ENCODE data around the gene CKS1B.
"Not testable (repeated sequence)": the region's sequence is repeated elsewhere in the genome, so short reads cannot be mapped to it uniquely, and the experiment has no call there.

CKS1B gene

GRCh38 chr1:154966111-154966510, 8.4 kb upstream of the CKS1B start:
- no peak for DNase-seq

GRCh38 chr1:154967331-154967950, 7.0 kb upstream of the CKS1B start:
- DNase-seq = no peak

DNA sequence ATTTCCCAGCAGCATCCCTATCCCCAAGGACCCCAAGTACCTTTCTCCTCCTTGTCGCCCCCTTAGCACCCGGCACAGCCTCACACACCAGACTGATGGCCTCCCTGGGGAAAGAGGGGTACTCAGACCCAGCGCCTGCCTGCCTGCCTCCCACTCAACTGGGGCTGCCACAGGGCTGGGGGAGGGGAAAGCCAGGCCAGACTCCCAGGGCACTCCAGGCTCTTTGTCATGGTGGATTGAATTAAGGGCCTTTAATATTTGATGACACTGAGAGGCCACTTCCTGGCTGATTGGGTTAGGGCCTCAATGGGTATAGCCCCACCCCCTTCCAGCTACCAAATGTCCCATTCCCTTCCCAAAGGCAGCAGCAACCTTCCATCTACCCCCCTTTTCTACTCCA, 5.8 kb upstream of the CKS1B start:
- no peak for DNase-seq

DNA sequence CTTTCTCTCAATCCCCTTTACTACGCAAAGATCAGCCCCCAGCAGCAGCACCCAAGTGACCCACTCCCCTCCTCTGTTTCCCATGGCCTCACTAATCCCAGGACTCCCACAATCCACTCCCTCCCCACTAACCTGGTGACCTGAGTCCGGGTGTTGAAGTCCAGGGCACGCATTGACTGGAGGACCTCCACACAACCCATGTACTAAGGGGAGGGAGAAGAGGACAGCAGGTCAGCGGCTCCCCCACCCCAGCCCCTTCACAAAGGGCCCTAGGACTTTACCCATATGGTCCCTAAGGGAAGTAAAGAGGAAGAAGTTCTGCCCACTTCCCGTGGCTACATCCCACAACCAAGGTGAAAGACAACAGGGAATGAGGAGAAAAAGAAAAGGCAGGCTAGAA, 5.2 kb upstream of the CKS1B start:
- no peak for DNase-seq

- DNase-seq = no peak
Observed at GRCh38 chr1:154969860-154970452, 4.5 kb upstream of the CKS1B start.

DNA sequence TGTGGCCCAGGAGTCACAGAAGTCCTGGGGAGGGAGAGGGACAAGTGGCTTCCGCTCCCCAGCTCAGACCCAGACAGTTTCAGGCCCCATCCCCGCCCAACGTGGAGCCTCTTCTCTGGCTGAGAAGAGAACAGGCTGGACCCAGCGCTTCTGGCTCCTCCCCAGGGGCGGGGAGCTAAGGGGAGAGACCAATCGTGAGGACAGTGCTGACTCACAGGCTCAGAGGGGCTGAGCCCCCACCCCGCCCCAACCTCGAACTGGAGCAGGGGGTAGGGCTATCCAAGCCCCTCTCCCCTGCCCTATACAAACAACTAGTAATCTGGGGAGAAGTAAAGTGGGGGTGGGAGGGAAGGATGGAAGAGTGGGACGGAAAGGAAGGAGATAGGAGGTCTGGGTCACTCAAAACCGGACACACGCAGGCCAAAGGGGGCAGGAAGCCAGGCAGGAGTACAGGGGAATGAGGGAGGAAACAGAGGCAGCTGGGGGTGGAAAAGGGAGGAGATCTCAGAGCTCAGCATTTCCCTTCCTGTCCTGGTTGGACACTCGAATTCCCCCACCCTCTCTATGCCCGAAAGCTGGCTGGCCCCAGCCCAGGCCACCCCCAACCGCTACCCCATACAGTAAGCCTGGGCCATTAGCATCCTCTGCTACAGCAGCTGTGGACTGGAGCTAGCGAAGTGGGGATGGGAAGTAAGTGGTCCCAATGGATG, 3.7 kb upstream of the CKS1B start, which contains the start of gene SHC1:
Gene SHC1, minus strand, starts transcription at position 117 of the 710 bp plus-strand sequence. CDS start 221 bp downstream, outside the sequence.
- DNase-seq = no peak

GRCh38 chr1:154971341-154971998, 3.0 kb upstream of the CKS1B start:
- no peak for DNase-seq

DNA sequence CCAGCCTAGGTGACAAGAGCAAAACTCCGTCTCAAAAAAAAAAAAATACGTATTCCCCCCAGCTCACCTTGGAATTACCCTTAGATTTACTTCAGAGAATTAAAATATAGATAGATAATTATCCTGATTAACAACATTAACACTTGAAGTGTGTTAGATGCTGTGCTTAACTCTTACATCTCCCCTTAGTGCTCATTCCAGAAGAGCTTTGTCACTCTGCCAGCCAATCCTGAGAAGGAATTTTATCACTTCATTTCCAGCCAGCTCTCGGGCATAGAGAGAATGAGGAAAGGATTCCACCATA, 2.3 kb upstream of the CKS1B start:
- DNase-seq = no peak

- DNase-seq = no peak
Observed at GRCh38 chr1:154972517-154973343, 1.8 kb upstream of the CKS1B start.

DNA sequence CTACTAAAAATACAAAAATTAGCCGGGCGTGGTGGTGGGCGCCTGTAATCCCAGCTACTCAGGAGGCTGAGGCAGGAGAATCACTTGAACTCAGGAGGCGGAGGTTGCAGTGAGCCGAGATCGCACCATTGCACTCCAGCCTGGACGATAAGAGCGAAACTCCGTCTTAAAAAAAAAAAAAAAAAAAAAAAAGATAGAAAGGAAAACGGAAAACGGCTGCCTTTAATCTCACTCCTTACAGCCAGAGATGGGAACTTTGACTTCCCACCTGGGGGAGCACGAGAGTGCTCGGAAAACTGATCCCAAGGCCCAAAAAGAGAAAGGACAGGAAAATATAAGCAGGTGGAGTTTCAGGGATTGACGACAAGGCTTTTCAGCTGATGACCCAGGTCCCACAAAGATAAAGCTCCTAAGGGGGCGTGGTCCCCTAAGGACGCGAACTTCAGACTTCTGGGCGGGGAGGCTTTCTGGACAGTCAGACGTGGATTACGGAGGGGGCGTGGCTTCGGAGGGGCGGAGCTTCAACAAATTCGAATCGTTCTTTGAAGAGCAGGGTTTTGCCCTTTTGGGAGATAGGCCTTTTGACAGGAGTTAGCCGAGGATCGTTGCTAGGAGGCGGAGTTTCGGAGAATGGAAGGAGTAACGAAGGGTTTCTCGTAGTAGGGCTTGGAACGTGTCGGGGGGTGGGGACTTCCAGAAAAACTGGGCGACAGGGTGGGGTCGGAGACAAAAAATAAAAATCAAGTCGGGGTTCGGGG, 958 bp upstream of the CKS1B start:
- DNase-seq = peak; percentile 91

DNA sequence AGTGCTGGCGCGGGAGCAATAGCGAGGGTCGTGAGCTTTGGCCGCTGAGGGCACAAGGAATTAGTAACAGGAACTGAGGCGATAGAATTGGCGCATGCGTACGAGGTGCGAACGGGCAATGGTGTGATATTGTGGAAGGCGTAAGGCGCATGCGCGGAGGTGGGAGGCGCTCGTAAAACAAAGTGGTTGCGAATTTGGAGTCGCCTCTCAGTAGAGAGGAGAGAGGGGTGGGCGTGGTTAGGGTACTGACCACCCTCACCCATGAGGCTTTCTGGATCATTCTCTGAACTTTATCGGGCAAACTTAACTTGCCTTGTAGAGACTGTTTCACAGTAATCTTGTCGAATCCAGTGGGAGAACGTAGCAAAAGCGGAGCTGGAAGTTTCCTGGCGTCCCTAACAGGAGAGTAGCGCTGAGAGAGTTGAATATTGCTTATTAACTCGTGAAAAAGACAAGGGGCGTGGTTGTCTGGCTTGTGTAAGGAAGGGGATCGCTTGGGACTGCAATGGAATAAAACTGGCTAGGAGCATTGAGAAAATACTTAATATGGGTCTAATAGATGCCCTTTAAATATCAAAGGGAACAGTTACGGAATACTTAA, 427 bp downstream of the CKS1B start:
- peak; percentile 95 for DNase-seq

- no peak for DNase-seq
Observed at GRCh38 chr1:154975409-154976059, 1.1 kb downstream of the CKS1B start.

DNA sequence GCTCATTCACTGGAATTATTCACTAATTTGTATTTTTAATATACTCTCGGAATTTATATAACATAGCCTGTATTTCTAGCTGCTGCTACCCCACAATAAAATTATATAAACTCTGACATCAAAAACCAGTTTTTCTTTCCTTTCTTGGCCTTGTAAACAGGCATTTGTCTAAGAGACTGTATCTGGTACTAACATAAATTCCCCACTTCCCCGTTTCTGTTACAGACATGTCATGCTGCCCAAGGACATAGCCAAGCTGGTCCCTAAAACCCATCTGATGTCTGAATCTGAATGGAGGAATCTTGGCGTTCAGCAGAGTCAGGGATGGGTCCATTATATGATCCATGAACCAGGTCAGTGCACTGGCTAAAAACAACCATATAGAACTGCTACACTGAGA, 3.3 kb downstream of the CKS1B start:
- not testable (repeated sequence) for DNase-seq

GRCh38 chr1:154978360-154978759, 3.9 kb downstream of the CKS1B start:
- no peak for DNase-seq

GRCh38 chr1:154982341-154982740, 7.9 kb downstream of the CKS1B start:
- no peak for DNase-seq

GRCh38 chr1:154982897-154983648, 8.6 kb downstream of the CKS1B start, which contains the start of gene FLAD1:
Gene FLAD1 (plus strand): TSS chr1:154983344. CDS start chr1:154983695, 351 bp downstream.
- peak; percentile 99 for DNase-seq

DNA sequence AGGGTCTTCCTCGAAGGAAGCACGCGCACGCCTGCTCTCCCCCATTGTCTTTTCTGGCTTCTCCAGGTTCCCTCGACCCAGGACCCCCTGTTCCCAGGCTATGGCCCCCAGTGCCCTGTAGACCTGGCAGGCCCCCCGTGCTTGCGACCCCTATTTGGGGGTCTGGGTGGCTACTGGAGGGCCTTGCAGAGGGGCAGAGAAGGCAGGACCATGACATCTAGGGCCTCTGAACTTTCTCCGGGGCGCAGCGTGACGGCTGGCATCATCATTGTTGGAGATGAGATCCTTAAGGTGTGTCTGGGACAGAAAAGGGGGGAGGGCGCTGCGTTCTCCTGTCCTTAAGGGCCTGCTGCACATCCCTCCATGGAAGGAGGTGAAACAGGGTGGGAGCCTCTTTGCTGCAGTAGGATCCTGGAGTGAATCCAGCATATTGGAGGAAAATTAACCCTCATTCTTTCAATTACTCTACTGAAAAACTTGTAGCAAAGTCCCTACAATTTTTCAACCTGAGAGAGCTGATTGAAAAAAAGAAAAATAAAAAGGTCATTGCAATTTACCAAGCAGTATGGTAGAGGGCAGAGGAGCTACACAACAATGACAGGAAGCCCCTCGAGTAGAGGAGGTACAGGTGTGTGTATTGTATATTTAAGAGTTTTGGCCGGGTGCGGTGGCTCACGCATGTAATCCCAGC, 9.4 kb downstream of the CKS1B start:
- no peak for DNase-seq

GRCh38 chr1:154986736-154987135, 12.3 kb downstream of the CKS1B start:
- DNase-seq = not testable (repeated sequence)

GRCh38 chr1:154987326-154987725, 12.8 kb downstream of the CKS1B start:
- DNase-seq = no peak
